Body of pancreas (tissue), 4 donors: ENCODE measurements around the gene PSORS1C1. TPM values are rescaled to one million over a fixed set of nuclear protein-coding genes. Genes with fewer than 3 reads are reported as not detected.

Experiments used
- ATAC-seq: fragments of 150-250 bp; one replicate; pipeline ENCODE4 v1.9.1; 2016
- DNase-seq, 4 donors: peaks; one replicate each; pipeline ENCODE4 v3.0.0-alpha.2; 2019
- H3K27ac ChIP-seq, 4 donors: fragments of 200-600 bp; sonication (generic); 1 replicate in 3 of 4; 2 replicates in 1 of 4; pipeline versions ENCODE4 v1.5.1 to v1.6.1; 2016 to 2019; ENCODE audit warnings: mild to moderate bottlenecking in 1 of 4, mixed read lengths in 1 of 4, moderate library complexity in 1 of 4
- H3K27me3 ChIP-seq, 2 donors: fragments of 200-600 bp; sonication (generic); one replicate each; pipeline ENCODE4 v1.6.0; 2016; ENCODE audit warnings: mild to moderate bottlenecking in 1 of 2
- H3K36me3 ChIP-seq, 2 donors: fragments of 200-600 bp; sonication (generic); replicated peaks in 1 of 2; 2 replicates each; pipeline ENCODE4 v1.5.1; 2016; ENCODE audit warnings: low read depth in 2 of 2; ENCODE audit not compliant: insufficient read depth in 1 of 2
- H3K4me1 ChIP-seq: fragments of 200-600 bp; sonication (generic); one replicate; pipeline ENCODE4 v1.6.0; 2016
- H3K4me3 ChIP-seq, 2 donors: fragments of 200-600 bp; sonication (generic); 1 replicate in 1 of 2; 2 replicates in 1 of 2; pipeline ENCODE4 v1.5.1; 2016 to 2019
- H3K9me3 ChIP-seq, 3 donors: fragments of 200-600 bp; sonication (generic); 1 replicate in 2 of 3; 2 replicates in 1 of 3; pipeline ENCODE4 v1.5.1; 2016
- POLR2A ChIP-seq, 3 donors: fragments of 450-650 bp; IDR thresholded peaks; one replicate each; pipeline ENCODE4 v1.6.1; 2016; ENCODE audit warnings: antibody characterized with exemption in 3 of 3, mild to moderate bottlenecking in 2 of 3
- WGBS, 2 donors: methylation state at CpG; one replicate each; pipeline ENCODE4 v1.1.5; 2017; 5-methylcytosine and 5-hydroxymethylcytosine counted together
- intact Hi-C: fragments of 100-400 bp; cut with DNase I; formaldehyde crosslinking; loops from one replicate; pipeline ENCODE4 v1.15.1; 2023
- total RNA-seq, 2 donors: library from RNA; depleted of rRNA; stranded (reverse); fragments of >200 nt; gene quantifications; one replicate each; pipeline ENCODE4 v1.1.0, GENCODE V29; 2016
- TF ChIP-seq, protein P1 (sequence below), 7 experiments: fragments of 450-650 bp in 4 of 7; fragments of 200-600 bp in 3 of 7; sonication (generic) in 3 of 7; IDR thresholded peaks; one replicate each; pipeline ENCODE4 v1.5.1; 2016 to 2019; ENCODE audit warnings: antibody characterized with exemption in 7 of 7

The PSORS1C1 gene
- total RNA-seq, 2 donors from 2014 or later = 1.6 to 3.4 TPM

DNA sequence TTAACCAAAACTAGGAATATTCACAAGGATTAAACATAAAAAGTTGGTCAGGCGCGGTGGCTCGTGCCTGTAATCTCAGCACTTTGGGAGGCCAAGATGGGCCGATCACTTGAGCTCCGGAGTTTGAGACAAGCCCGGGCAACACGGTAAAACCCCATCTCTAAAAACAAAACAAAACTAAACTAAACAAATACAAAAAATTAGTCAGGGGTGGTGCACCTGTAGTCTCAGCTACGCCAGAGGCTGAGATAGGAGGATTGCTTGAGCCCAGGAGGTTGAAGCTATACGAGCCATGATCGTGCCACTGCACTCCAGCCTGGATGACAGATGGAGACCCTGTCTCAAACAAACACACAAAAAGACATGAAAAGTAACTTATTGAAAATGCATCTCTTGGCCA lies 21.1 kb downstream of the PSORS1C1 start:
- H3K4me1 ChIP-seq = peaks cover 6% of the 10 kb centered on the region
- WGBS, 2 donors = 76 to 81% methylated on average over 10 of the region's 10 CpGs
- intact Hi-C loops = loop anchor here (5.0 kb wide), 1 partner anchor 57 kb away; no protein-coding TSS in a partner anchor
- no peak overlapping the region for H3K27ac ChIP-seq
- DNase-seq (no peak), ATAC-seq (no peak)
- TF ChIP-seq, protein P1, sequence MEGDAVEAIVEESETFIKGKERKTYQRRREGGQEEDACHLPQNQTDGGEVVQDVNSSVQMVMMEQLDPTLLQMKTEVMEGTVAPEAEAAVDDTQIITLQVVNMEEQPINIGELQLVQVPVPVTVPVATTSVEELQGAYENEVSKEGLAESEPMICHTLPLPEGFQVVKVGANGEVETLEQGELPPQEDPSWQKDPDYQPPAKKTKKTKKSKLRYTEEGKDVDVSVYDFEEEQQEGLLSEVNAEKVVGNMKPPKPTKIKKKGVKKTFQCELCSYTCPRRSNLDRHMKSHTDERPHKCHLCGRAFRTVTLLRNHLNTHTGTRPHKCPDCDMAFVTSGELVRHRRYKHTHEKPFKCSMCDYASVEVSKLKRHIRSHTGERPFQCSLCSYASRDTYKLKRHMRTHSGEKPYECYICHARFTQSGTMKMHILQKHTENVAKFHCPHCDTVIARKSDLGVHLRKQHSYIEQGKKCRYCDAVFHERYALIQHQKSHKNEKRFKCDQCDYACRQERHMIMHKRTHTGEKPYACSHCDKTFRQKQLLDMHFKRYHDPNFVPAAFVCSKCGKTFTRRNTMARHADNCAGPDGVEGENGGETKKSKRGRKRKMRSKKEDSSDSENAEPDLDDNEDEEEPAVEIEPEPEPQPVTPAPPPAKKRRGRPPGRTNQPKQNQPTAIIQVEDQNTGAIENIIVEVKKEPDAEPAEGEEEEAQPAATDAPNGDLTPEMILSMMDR (IDR thresholded peaks at IDR 0.05) = no peak
- TF ChIP-seq POLR2A (IDR thresholded peaks at IDR 0.05) = no peak
- H3K27me3 ChIP-seq = no peaks in the 10 kb centered on the region
- no peaks in the 10 kb centered on the region for H3K36me3 ChIP-seq
- H3K9me3 ChIP-seq = no peaks in the 10 kb centered on the region
- H3K4me3 ChIP-seq = no peak overlapping the region

DNA sequence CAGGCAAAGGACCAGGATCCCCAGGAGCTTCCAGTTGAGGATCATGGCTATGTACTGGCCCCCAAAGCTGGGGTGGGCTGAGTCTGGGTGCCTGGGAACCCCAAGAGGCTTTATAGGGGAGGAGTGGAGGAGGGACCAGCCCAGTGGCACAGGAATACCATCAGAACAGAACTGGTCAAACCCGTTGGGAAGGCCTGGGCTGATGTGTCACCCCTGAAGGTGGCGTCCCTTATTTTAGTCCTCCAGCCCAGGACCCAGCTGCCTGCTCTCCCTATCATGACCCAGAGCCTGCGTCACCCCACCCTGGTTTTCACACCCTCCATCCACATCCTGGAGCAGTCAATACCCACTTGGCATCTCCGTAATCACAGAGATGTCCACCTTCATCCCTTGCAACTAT lies 24.4 kb downstream of the PSORS1C1 start, which contains the start of gene PSORS1C2:
Gene PSORS1C2, minus strand, starts transcription at position 85 of the 400 bp plus-strand sequence. Its CDS starts 40 bp downstream, at position 45.
- Histone ChIP-seq H3K36me3 (no peaks in the 10 kb centered on the region), H3K9me3 (no peaks in the 10 kb centered on the region), H3K27ac (no peak within 1 kb of the TSS), H3K4me3 (no peak within 1 kb of the TSS), H3K4me1 (peaks cover 6% of the 10 kb centered on the region), H3K27me3 (no peaks in the 10 kb centered on the region)
- intact Hi-C loops = loop anchor here (5.0 kb wide), 1 partner anchor 53 kb away; no protein-coding TSS in a partner anchor
- DNase-seq (no peak), ATAC-seq (no peak)
- WGBS, 2 donors = 82 to 86% methylated on average over 4 of the region's 4 CpGs
- no peak for TF ChIP-seq POLR2A (IDR thresholded peaks at IDR 0.05)
- TF ChIP-seq, protein P1 (IDR thresholded peaks at IDR 0.05) = no peak

DNA sequence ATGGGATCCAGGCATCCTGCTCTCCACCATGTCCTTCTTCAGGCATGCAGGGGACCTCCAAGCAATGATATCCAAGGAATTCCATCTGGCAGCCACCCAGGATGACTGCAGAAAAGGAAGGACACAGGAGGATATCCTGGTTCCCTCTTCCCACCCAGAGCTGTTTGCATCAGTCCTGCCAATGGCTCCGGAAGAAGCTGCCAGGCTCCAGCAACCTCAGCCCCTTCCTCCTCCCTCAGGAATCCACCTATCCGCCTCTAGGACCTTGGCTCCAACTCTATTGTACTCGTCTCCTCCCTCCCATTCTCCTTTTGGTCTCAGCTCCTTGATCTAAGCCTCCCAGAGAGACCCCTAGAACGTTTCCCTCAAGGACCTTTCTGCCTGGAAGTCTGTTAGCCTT lies 25.0 kb downstream of the PSORS1C1 start:
- Histone ChIP-seq H3K9me3 (no peaks in the 10 kb centered on the region), H3K4me3 (no peak overlapping the region), H3K4me1 (peaks cover 6% of the 10 kb centered on the region), H3K27me3 (no peaks in the 10 kb centered on the region), H3K27ac (no peak overlapping the region), H3K36me3 (no peaks in the 10 kb centered on the region)
- intact Hi-C loops = loop anchor here (5.0 kb wide), 1 partner anchor 53 kb away; no protein-coding TSS in a partner anchor
- ATAC-seq (no peak), DNase-seq (no peak)
- no peak for TF ChIP-seq POLR2A (IDR thresholded peaks at IDR 0.05)
- TF ChIP-seq, protein P1 (IDR thresholded peaks at IDR 0.05) = no peak
- WGBS, 2 donors = 19 to 29% methylated on average over 4 of the region's 4 CpGs

DNA sequence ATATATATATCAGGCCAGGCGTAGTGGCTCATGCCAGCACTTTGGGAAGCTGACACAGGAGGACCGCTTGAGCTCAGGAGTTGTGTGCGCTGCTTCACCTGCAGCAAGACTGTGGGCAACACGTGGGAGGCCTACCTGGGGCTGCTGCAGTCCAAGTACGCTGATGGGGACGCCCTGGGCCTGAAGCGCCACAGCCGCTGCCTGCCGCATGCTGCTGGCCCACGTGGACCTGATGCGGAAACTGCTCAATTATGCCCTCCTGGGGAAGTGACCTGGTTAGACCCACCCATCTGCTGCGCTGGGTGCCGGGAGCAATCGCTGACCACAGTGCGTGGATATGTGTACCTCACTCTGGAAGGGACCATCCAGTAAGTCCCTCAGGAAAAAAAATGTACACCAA lies 26.0 kb downstream of the PSORS1C1 start:
- no peak for TF ChIP-seq POLR2A (IDR thresholded peaks at IDR 0.05)
- TF ChIP-seq, protein P1 (IDR thresholded peaks at IDR 0.05) = no peak
- Histone ChIP-seq H3K9me3 (no peaks in the 10 kb centered on the region), H3K4me3 (no peak overlapping the region), H3K4me1 (peaks cover 6% of the 10 kb centered on the region), H3K27ac (no peak overlapping the region), H3K36me3 (no peaks in the 10 kb centered on the region), H3K27me3 (no peaks in the 10 kb centered on the region)
- ATAC-seq (no peak), DNase-seq (no peak)
- 85 to 87% methylated on average over 9 to 15 of the region's 15 CpGs for WGBS, 2 donors
- intact Hi-C loops = no loop called here

DNA sequence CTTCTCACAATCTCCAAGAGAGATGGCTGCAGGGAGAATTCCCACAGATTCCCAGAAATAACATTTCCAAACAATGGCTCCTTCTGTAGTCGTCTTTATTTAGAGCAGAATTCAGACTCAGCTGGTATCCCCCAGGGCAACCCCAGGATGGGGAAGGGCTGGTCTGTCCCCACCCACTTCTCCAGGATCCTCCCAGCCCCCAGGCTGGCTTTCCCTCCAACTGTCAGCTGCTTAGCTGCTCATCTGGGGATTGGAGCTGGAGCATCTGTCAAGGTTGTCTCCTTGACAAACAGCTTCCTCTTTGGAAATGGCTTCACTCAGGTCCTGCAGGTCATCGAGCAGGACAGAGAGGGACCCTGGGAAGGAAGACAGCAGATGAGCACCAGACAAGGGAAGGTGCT lies 27.8 kb downstream of the PSORS1C1 start:
- H3K4me3 ChIP-seq = no peak overlapping the region
- DNase-seq (no peak), ATAC-seq (no peak)
- no peak overlapping the region for H3K27ac ChIP-seq
- peaks cover 6% of the 10 kb centered on the region for H3K4me1 ChIP-seq
- H3K36me3 ChIP-seq = no peaks in the 10 kb centered on the region
- TF ChIP-seq, protein P1 (IDR thresholded peaks at IDR 0.05) = no peak
- TF ChIP-seq POLR2A (IDR thresholded peaks at IDR 0.05) = no peak
- intact Hi-C loops = no loop called here
- no peaks in the 10 kb centered on the region for H3K9me3 ChIP-seq
- no peaks in the 10 kb centered on the region for H3K27me3 ChIP-seq
- WGBS, 2 donors = 64% methylated on average over 2 of the region's 2 CpGs
